GM21390 (cell line): Measurements from ENCODE around the gene SPG11.
"Not testable (repeated sequence)": the region's sequence is repeated elsewhere in the genome, so short reads cannot be mapped to it uniquely, and the experiment has no call there.

ENCODE experiments used
- ATAC-seq: cut with Tn5 transposase; IDR thresholded peaks from one replicate; pipeline ENCODE4 v1.9.1; 2021; ENCODE audit not compliant: unreplicated experiment

The SPG11 gene

DNA sequence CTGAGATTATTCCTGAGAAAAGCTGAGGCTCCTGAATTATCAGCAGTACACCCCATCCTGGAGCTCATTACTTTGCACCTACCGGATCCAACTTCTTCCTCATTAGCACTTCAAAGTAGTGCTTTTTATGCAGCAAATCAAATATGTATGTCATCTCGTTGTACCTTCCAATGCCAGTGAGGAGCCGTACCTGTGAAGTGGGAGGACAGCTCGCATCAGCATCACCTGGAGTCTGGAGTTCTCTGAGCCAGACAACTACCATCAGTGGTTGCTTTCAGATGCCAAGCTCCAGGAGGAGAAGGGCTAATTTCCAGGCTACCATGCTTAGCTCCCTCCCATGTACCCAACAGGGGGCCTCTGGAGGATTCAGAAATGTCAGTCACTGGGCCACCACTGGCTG lies 94.1 kb downstream of the SPG11 start:
- no peak for ATAC-seq

DNA sequence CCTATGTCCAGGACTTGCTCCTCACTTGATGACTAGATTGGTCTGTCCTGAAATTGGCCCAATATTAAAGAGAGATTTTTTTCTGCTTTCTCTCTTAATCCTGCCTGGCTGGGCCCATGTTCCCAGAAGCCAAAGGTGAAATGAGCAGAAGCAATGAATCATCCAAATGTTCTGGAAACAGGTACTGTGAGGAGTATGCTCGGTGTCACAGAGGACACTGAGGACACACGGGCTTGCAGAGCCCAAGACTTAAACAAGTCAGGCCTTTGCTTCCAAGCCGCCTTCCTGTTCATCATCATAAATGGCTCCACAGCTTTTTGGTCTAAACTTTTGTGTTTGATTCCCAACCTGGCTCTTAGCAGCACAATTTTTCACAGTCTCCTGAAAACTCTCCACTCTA lies 95.1 kb downstream of the SPG11 start:
- no peak for ATAC-seq

GRCh38 chr15:44566155-44566540 lies 97.3 kb downstream of the SPG11 start:
- ATAC-seq: no peak

DNA sequence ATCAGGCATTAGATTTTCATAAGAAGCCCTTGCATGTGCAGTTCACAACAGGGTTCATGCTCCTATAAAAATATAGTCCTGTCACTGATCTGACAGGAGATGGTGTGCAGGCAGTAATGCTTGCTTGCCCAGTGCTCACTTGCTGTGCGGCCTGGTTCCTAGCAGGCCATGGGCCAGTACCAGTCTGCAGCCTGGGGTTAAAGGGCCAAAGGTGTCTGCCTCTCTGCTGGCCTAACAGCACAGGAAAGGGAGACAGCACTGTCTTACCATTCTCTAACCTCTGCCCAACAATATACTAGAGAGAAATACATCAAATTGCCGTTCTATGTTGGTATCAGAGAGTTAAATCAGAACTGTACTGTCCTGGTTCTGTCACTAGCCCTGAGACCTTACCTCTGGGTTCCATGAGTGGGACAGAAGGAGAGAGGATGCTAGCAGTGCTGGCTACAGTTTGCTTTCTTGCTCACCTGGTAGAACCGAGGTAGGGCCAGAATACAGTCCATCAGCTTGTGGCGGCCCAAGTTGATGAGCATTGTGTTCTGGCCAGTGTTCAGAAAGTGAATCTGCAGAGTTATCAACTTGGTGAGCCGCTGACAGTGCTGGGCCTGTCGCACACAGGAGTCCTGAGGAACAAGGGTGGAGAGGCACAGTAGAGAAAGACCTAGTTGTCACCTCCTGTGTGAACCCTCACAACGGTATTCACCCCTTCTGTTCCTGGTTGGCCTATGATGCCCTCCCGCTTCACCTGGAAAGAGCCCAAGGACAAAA lies 97.9 kb downstream of the SPG11 start:
- ATAC-seq: no peak

DNA sequence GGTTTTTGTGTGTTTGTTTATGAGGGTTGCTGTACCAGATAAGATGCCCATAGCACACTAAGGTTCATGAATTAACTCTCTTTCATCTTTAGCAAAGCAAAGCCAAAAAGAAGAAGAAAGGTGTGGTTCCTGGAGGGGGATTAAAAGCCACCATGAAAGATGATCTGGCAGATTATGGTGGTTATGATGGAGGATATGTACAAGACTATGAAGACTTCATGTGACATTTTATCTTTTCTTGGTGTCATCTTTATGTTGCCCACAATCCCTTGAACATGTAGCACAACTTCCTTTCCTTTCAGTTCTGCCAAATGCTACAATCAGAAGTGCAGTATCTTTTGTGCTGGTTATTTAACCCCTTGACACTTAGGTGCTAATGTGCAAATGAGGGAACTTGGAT lies 102.5 kb downstream of the SPG11 start:
- not testable (repeated sequence) for ATAC-seq

GRCh38 chr15:44554934-44555723 lies 108.3 kb downstream of the SPG11 start:
- ATAC-seq: no peak

GRCh38 chr15:44550734-44551133 lies 112.7 kb downstream of the SPG11 start:
- ATAC-seq: no peak

DNA sequence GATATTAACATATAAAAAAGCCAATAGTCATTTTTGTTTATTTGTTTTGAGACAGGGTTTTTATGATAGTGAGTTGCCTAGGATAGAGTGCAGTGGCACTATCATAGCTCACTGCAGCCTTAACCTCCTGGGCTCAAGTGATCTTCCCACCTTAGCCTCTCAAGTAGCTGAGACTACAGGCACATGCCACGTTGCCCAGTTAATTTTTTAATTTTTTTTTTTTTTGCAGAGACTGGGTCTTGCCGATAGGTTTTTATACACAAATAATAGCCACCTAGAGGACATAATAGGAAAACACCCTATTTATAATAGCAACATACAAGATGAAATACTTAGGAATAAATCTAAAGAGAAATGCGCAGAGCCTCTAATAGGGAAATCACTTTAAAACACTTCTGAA lies 113.2 kb downstream of the SPG11 start:
- no peak for ATAC-seq

DNA sequence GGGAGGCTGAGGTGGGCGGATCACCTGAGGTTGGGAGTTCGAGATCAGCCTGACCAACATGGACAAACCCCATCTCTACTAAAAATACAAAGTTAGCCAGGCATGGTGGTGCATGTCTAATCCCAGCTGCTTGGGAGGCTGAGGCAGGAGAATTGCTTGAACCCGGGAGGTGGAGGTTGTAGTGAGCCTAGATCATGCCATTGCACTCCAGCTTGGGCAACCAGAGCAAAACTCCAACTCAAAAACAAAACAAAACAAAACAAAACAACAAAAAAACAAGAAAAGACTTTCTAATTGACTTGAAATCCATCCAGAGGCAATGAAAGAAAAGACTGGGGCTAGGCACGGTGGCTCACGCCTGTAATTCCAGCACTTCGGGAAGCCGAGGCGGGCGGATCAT lies 114.3 kb downstream of the SPG11 start:
- not testable (repeated sequence) for ATAC-seq

DNA sequence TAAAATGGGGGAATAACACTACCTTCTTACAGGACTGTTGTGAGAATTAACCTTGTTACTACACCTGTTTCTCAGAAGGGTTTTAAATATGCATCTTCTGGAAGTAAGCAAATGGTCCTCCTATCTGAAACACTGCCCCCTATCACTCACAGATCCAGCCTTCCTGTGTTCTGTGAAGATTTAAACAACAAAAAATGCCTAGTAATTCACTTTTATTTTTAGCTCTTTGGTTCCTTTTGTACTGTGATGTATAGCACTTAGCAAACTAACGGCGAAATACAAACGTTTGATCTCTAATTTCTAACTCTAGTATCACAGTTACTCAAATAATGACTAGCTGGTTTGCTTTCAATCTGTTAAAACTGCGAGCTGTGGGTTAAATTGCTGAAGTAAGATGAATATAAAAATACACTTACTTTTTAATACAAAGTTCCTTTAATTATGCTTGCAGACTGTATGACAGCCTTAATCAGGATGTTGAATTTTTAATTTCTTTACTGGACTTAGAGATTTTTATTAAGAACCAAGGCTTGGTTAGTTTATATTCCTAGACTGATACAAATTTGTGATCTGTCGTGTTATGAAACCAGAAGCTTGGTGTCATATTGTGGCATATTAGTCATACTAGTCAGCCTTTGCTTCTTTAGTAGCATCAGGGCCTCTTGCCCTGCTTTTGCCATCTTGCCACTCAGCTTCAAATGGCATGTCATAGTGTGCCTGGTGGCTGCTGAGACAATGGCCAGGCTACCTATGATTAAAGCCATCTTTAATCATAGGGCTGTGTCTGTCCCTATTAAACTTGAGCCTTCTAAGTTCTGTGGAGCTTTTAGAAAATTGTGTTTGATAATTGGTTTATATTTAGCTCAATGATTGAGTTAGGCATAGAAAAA lies 117.3 kb downstream of the SPG11 start:
- peak; percentile 64 for ATAC-seq

GRCh38 chr15:44544745-44545144 lies 118.7 kb downstream of the SPG11 start:
- not testable (repeated sequence) for ATAC-seq

GRCh38 chr15:44542596-44542995 lies 120.9 kb downstream of the SPG11 start:
- ATAC-seq: no peak

DNA sequence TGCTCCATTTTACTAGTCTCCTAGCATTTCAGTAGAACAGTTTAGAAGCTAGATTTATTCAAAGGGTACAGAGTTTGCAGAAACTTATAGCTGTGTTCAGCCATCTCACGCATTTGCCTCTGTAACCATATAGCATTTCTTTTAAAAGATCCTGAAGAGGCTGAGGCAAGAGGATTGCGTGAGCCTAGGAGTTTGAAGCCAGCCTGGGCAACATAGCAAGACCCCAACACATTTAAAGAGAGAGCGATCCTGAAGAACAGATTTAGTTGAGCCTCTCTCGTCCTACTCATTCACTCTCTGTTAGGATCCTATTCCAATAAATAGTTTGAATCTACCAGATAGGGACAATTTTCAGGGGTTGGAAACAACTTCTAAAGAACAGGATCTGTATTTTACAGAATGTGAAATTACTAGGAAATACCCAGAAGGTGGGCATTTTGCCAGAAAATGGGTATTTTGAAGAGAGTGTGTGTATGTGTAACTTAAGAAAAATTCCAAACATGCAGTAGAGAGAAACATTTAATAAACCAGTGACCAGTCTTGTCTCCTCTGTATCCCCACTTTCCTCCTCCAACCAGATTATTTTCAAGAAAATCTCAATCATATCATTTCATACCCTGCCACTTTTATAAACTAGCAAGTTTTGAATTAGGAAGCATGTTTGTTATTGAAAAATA lies 122.0 kb downstream of the SPG11 start:
- ATAC-seq: no peak

DNA sequence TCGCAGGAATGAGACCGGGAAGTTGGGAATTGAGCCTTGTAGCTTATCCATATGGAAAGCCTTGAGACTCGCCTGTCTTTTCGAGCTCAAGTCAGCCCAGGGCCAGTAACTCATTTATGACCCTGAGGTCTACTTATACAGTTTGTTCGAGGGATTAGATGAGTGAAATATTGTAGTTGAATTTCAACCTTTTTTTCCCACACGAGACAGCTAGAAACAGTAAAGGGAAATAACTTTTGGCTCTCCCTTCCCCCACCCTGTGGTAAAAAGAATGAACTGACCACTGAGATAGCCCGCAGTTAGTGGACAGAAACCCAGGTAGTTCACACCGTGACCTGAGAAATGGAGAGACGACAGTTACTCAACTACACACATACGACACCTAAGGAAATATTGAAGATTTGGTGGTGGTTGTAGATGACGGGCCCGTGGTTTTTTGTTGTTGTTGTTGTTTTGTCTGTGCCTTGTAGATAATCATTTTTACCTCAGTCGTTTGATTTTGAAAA lies 125.7 kb downstream of the SPG11 start:
- no peak for ATAC-seq

DNA sequence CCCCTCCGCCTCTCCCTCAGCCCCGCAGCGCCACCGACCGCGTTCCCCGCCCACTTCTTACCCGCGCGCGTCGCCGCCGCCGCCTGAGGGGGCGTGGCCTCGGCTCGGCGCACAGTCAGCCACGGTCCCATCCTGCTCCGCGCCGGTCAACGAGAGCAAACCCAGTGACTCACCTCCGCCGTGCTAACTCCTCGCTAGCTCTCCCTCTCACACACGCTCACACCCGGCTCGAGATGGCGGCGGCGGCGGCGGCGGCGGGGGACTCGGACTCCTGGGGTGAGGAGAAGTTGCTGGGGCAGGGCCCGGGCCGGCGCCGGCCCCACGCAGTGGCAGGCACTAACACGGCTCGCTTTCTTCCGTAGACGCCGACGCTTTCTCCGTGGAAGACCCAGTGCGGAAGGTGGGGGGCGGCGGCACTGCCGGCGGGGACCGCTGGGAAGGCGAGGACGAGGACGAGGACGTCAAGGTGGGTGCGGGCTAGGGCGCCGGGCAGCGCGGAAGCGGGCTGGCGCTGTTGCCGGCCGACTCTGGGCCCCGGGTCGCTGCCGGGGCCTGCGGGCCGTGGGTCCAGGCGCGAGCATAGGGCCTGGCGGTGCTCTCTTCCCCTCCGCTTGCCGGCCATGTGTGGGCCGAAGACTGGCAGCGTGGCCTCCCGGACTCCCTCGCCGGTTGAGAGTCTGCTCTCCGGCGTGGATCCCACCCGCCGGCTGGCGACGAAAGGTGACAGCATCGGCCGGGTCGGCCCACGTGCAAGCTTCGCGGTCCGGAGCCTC lies 126.3 kb downstream of the SPG11 start, which contains the start of gene EIF3J:
Gene EIF3J (plus strand): TSS at position 186 of the 773 bp plus-strand sequence. CDS start 48 bp downstream, at position 234.
- peak; percentile 83 for ATAC-seq

GRCh38 chr15:44536302-44536961 lies 127.0 kb downstream of the SPG11 start:
- ATAC-seq: peak; percentile 44

DNA sequence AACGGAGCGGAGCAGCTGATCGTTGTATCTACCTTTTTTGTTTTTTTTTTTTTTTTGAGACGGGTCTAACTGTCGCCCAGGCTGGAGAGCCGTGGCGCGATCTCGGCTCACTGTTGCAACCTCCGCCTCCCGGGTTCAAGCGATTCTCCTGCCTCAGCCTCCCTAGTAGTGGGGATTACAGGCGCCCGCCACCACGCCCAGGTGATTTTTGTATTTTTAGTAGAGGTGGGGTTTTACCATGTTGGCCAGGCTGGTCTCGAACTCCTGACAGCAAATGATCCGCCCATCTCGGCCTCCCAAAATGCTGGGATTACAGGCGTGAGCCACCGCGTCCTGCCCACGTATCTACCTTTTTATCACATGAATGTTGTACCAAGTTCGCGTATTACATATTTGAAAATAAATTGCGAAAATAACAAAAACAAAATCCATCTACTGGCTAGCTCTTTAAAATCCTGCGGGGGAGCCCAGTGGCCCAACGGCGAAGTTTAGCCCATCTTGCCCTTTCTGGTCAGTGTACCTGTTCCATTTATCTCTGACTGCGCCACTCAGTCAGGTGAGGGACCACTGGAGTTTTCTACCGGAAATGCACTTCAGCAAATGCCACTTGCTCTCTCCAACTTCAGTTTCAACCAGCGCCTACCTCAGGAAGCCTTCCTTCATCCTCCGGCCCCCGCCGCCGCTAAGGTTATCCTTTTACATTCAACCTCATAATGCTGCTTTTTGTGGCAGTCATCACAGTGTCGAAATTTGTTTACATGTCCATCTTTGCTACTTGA lies 127.8 kb downstream of the SPG11 start:
- ATAC-seq: no peak

DNA sequence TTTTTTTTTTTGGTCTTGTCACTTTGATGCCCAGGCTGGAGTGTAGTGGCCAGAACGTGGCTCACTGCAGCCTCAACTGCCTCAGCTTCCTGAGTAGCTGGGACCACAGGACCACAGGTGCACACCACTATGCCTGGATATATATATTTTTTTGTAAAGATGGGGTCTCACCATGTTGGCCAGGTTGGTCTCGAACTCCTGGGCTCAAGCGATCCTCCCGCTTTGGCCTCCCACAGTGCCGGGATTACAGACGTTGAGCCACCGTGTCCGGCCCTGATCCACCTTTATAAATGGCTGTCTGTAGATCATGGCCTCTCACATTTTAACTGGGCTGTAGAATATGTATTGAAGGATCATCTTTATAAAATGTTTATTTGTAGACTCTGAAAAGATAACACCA lies 128.4 kb downstream of the SPG11 start:
- no peak for ATAC-seq
